ENCODE data around the gene EPO. TPM values are rescaled to one million over a fixed set of nuclear protein-coding genes. Genes with fewer than 3 reads are reported as not detected.
"Not testable (repeated sequence)": the region's sequence is repeated elsewhere in the genome, so short reads cannot be mapped to it uniquely, and the experiment has no call there.

The EPO gene
- total RNA-seq, 4 donors from 2014 or later = not detected

- H3K9me3 ChIP-seq = no peaks in the 10 kb centered on the region
- TF ChIP-seq POLR2AphosphoS5 (IDR thresholded peaks at IDR 0.05) (no peak), EP300 (IDR thresholded peaks at IDR 0.05) (no peak), POLR2A (IDR thresholded peaks at IDR 0.05; ENCODE audit: low read depth) (no peak)
- TF ChIP-seq, protein P1, sequence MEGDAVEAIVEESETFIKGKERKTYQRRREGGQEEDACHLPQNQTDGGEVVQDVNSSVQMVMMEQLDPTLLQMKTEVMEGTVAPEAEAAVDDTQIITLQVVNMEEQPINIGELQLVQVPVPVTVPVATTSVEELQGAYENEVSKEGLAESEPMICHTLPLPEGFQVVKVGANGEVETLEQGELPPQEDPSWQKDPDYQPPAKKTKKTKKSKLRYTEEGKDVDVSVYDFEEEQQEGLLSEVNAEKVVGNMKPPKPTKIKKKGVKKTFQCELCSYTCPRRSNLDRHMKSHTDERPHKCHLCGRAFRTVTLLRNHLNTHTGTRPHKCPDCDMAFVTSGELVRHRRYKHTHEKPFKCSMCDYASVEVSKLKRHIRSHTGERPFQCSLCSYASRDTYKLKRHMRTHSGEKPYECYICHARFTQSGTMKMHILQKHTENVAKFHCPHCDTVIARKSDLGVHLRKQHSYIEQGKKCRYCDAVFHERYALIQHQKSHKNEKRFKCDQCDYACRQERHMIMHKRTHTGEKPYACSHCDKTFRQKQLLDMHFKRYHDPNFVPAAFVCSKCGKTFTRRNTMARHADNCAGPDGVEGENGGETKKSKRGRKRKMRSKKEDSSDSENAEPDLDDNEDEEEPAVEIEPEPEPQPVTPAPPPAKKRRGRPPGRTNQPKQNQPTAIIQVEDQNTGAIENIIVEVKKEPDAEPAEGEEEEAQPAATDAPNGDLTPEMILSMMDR (IDR thresholded peaks at IDR 0.05) = no peak
- H3K4me1 ChIP-seq = peaks cover 49 to 58% (median 56%) of the 10 kb centered on the region in 4 donors
- WGBS = under 1% methylated on average over 8 of the region's 81 CpGs
- no peak for DNase-seq (ENCODE audit: extremely low spot score)
- H3K4me3 ChIP-seq = peak overlapping the region; percentile 91 to 97 (median 94)
- intact Hi-C loops (cut with DNase I) = loop anchor here (5.0 to 10.0 kb wide), 3 partner anchors 91 to 219 kb away; partner anchors contain the start of genes PCOLCE and TSC22D4
- no peaks in the 10 kb centered on the region for H3K27me3 ChIP-seq
- peaks cover 0 to 17% (median 13%) of the 10 kb centered on the region in 4 donors for H3K36me3 ChIP-seq
- H3K27ac ChIP-seq (replicated peaks in 1 of 4) = peak overlapping the region; percentile 78 to 89 (median 88)
These were observed 26.8 kb upstream of the EPO start for GRCh38 chr7:100693312-100694097.

- intact Hi-C loops (cut with DNase I) = loop anchor here (5.0 to 10.0 kb wide), 3 partner anchors 92 to 219 kb away; partner anchors contain the start of genes PCOLCE and TSC22D4
- no peak for DNase-seq (ENCODE audit: extremely low spot score)
- TF ChIP-seq POLR2A (IDR thresholded peaks at IDR 0.05; ENCODE audit: low read depth) = no peak
- peak in 1 of 2 donors; percentile 47 for TF ChIP-seq POLR2AphosphoS5 (IDR thresholded peaks at IDR 0.05)
- Histone ChIP-seq H3K4me3 (peak within 1 kb of the TSS; percentile 91 to 97 (median 94)), H3K4me1 (peaks cover 42 to 51% (median 49%) of the 10 kb centered on the region in 4 donors), H3K9me3 (no peaks in the 10 kb centered on the region), H3K27ac (replicated peaks in 1 of 4) (peak within 1 kb of the TSS; percentile 78 to 89 (median 88)), H3K36me3 (peaks cover 0 to 10% (median 6%) of the 10 kb centered on the region in 4 donors), H3K27me3 (no peaks in the 10 kb centered on the region)
- WGBS = 3% methylated on average over 8 of the region's 102 CpGs
These were observed 26.0 kb upstream of the EPO start, which contains the start of gene GIGYF1 for GRCh38 chr7:100694098-100694745. Gene GIGYF1 (minus strand): TSS chr7:100694250. CDS start chr7:100688238, 6,012 bp downstream.

- Histone ChIP-seq H3K4me3 (no peak overlapping the region), H3K27ac (replicated peaks in 1 of 4) (no peak overlapping the region), H3K27me3 (no peaks in the 10 kb centered on the region), H3K9me3 (no peaks in the 10 kb centered on the region), H3K36me3 (peaks cover 0 to under 1% (median 0%) of the 10 kb centered on the region in 4 donors), H3K4me1 (peaks cover 23 to 32% (median 30%) of the 10 kb centered on the region in 4 donors)
- intact Hi-C loops (cut with DNase I) = loop anchor here (10.0 kb wide), 1 partner anchor 221 kb away; the partner anchor contains the start of gene TSC22D4
- DNase-seq (ENCODE audit: extremely low spot score) = no peak
- no peak for TF ChIP-seq EP300 (IDR thresholded peaks at IDR 0.05)
- 84% methylated on average over 6 of the region's 6 CpGs for WGBS
These were observed 24.1 kb upstream of the EPO start for GRCh38 chr7:100696123-100696521.

GRCh38 chr7:100699018-100699417 is 21.2 kb upstream of the EPO start:
- DNase-seq (ENCODE audit: extremely low spot score) = no peak
- Histone ChIP-seq H3K9me3 (no peaks in the 10 kb centered on the region), H3K4me1 (peaks cover 4 to 7% (median 7%) of the 10 kb centered on the region in 4 donors), H3K27ac (replicated peaks in 1 of 4) (no peak overlapping the region), H3K36me3 (no peaks in the 10 kb centered on the region), H3K27me3 (no peaks in the 10 kb centered on the region), H3K4me3 (no peak overlapping the region)
- no peak for TF ChIP-seq POLR2A (IDR thresholded peaks at IDR 0.05; ENCODE audit: low read depth)
- no peak for TF ChIP-seq POLR2AphosphoS5 (IDR thresholded peaks at IDR 0.05)
- no peak for TF ChIP-seq EP300 (IDR thresholded peaks at IDR 0.05)
- WGBS = 69% methylated on average over 6 of the region's 6 CpGs
- intact Hi-C loops (cut with DNase I) = loop anchor here (10.0 kb wide), 1 partner anchor 224 kb away; the partner anchor contains the start of gene TSC22D4

DNA sequence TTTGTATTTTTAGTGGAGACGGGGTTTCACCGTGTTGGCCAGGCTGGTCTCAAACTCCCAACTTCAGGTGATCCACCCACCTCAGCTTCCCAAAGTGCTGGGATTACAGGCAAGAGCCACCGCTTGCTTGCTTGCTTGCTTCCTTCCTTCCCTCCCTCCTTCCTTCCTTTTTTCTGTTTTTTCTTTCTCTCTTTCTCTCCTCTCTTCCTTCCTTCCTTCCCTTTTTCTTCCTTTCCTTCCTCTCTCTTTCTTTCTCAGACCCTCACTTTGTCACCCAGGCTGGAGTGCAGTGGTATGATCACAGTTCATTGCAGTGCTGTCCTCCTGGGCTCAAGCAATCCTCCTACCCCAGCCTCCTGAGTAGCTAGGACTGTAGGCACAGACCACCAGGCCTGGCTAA is 19.2 kb upstream of the EPO start:
- H3K27ac ChIP-seq (replicated peaks in 1 of 4); DNase-seq (ENCODE audit: extremely low spot score); H3K9me3 ChIP-seq; H3K36me3 ChIP-seq; H3K4me3 ChIP-seq; H3K4me1 ChIP-seq; H3K27me3 ChIP-seq: not testable (repeated sequence)
- intact Hi-C loops (cut with DNase I) = loop anchor here (10.0 kb wide), 1 partner anchor 184 kb away; the partner anchor contains the start of gene UFSP1
- WGBS = 81% methylated on average over 3 of the region's 3 CpGs

DNA sequence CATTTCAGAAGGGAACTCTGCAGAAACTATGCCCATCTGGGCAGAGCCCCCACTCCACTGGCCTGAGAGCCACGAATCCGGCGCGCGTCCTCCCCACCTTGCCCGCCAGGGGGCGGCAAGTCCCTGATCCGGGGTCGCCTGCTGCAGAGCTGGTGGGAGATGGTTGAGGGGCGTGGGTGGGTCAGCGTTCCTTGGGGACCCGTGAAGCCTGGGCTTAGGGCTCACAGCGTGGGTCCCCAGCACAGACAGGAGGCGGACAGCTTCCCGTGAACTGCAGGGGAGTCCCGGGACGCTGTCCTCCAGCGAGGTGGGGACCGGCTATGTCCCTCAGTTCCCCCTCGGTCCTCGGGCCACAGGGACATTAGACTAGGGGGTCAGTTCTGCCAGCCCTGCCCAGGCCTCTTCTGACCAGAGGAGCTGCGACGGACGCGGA is 14.9 kb upstream of the EPO start:
- WGBS = 0% methylated on average over 2 of the region's 25 CpGs
- Histone ChIP-seq H3K27me3 (no peaks in the 10 kb centered on the region), H3K9me3 (no peaks in the 10 kb centered on the region), H3K4me3 (peak overlapping the region; percentile 70 to 88 (median 75)), H3K27ac (replicated peaks in 1 of 4) (peak overlapping the region; percentile 86 to 96 (median 92)), H3K36me3 (peaks cover 0 to 9% (median 9%) of the 10 kb centered on the region in 4 donors), H3K4me1 (peaks cover 16 to 26% (median 23%) of the 10 kb centered on the region in 4 donors)
- DNase-seq (ENCODE audit: extremely low spot score) = peak; percentile 93
- no peak for TF ChIP-seq POLR2AphosphoS5 (IDR thresholded peaks at IDR 0.05)
- TF ChIP-seq, protein P1 (IDR thresholded peaks at IDR 0.05) = peak; percentile 88 to 93 (median 90)
- TF ChIP-seq EP300 (IDR thresholded peaks at IDR 0.05) = no peak
- no peak for TF ChIP-seq POLR2A (IDR thresholded peaks at IDR 0.05; ENCODE audit: low read depth)
- intact Hi-C loops (cut with DNase I) = loop anchor here (5.0 to 10.0 kb wide), 2 partner anchors 147 to 179 kb away; partner anchors contain the start of genes SLC12A9 and UFSP1

Data from esophagus muscularis mucosa (tissue), 4 donors.